ENCODE results near the gene PRRC2A. TPM values are rescaled to one million over a fixed set of nuclear protein-coding genes. Genes with fewer than 3 reads are reported as not detected.
A peak's percentile ranks its signal among the peaks of the same experiment; 100 is the strongest.

The PRRC2A gene
- polyA plus RNA-seq: 14.3 TPM

DNA sequence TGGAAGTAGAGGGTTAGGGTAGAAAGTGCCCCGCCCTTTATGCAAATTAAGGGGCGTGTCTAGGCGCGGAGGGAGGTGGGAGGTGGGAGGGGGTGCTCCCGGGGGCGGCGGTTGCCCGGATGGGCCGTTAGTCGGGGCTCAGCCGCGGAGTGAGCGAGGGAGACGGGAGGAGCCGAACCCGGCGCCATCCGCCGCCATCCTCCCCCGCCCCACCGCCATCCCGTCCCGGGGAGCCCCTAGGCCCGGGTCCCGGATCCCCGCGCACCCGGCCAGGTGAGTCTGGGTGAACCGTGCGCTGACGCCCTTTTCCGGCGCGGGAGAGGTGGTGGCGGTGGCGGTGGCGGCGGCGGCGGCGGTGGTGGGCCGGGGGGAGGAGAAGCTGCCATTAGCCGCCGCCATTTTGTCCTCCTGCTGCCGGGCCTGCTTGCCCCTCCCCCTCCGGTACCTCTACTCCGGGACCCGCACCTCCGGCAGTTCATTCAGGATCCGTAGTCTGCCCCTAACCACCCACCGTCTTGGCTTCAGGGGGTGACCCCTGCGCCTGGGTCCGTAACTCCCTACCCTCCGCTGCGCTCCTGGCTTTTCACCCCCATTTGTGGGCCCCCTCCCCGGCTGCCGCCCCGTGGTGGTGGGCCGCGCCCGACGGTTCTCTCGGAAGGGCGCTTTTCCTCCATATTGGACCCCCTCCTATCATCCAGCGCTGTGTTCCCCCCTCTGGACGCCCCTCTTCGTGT lies at the start of gene PRRC2A:
Gene PRRC2A, plus strand, starts transcription at position 130 of the 734 bp plus-strand sequence. CDS start 2,075 bp downstream, outside the sequence.
- H3K36me3 Mint-ChIP-seq: no peaks in the 10 kb centered on the region
- H3K9me3 Mint-ChIP-seq: peaks cover 0 to 2% (median 0%) of the 10 kb centered on the region in 3 donors
- peaks cover 22 to 26% (median 25%) of the 10 kb centered on the region in 3 donors for H3K4me1 Mint-ChIP-seq
- no peaks in the 10 kb centered on the region for H3K27me3 Mint-ChIP-seq
- H3K27ac Mint-ChIP-seq: peak within 1 kb of the TSS; percentile 94 to 98 (median 97)
- peak within 1 kb of the TSS; percentile 88 to 100 (median 94) for H3K4me3 Mint-ChIP-seq

- Mint-ChIP-seq H3K9me3 (no peaks in the 10 kb centered on the region), H3K36me3 (peaks cover 3% of the 10 kb centered on the region), H3K27ac (peak within 1 kb of the TSS; percentile 92 to 100 (median 98)), H3K4me3 (peak within 1 kb of the TSS; percentile 93 to 99 (median 99)), H3K4me1 (peaks cover 38 to 79% (median 76%) of the 10 kb centered on the region in 3 donors), H3K27me3 (peaks cover 1% of the 10 kb centered on the region)
Measured at GRCh38 chr6:31572041-31572911, 48.2 kb upstream of the PRRC2A start, which contains the start of gene LTA. LTA (plus strand) TSS chr6:31572289; CDS start chr6:31572743, 454 bp downstream.

- Mint-ChIP-seq H3K4me3 (peak overlapping the region; percentile 93 to 99 (median 99)), H3K36me3 (peaks cover 3% of the 10 kb centered on the region), H3K27ac (peak overlapping the region; percentile 92 to 100 (median 98)), H3K9me3 (no peaks in the 10 kb centered on the region), H3K27me3 (peaks cover 1% of the 10 kb centered on the region), H3K4me1 (peaks cover 33 to 77% (median 71%) of the 10 kb centered on the region in 3 donors)
Measured at GRCh38 chr6:31573239-31574105, 47.0 kb upstream of the PRRC2A start.

GRCh38 chr6:31574106-31575061 lies 46.1 kb upstream of the PRRC2A start:
- H3K4me1 Mint-ChIP-seq: peaks cover 34 to 78% (median 74%) of the 10 kb centered on the region in 3 donors
- peaks cover 3% of the 10 kb centered on the region for H3K36me3 Mint-ChIP-seq

DNA sequence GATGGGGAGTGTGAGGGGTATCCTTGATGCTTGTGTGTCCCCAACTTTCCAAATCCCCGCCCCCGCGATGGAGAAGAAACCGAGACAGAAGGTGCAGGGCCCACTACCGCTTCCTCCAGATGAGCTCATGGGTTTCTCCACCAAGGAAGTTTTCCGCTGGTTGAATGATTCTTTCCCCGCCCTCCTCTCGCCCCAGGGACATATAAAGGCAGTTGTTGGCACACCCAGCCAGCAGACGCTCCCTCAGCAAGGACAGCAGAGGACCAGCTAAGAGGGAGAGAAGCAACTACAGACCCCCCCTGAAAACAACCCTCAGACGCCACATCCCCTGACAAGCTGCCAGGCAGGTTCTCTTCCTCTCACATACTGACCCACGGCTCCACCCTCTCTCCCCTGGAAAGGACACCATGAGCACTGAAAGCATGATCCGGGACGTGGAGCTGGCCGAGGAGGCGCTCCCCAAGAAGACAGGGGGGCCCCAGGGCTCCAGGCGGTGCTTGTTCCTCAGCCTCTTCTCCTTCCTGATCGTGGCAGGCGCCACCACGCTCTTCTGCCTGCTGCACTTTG lies 45.1 kb upstream of the PRRC2A start, which contains the start of gene TNF:
Gene TNF, plus strand, starts transcription at position 231 of the 567 bp plus-strand sequence. Its CDS starts 177 bp downstream, at position 408.
- no peaks in the 10 kb centered on the region for H3K9me3 Mint-ChIP-seq
- peak within 1 kb of the TSS; percentile 93 to 99 (median 97) for H3K4me3 Mint-ChIP-seq
- H3K27ac Mint-ChIP-seq: peak within 1 kb of the TSS; percentile 92 to 100 (median 98)
- H3K36me3 Mint-ChIP-seq: peaks cover 4% of the 10 kb centered on the region
- peaks cover 1% of the 10 kb centered on the region for H3K27me3 Mint-ChIP-seq
- H3K4me1 Mint-ChIP-seq: peaks cover 28 to 72% (median 70%) of the 10 kb centered on the region in 3 donors

More at GRCh38 chr6:31574106-31575061, 46.1 kb upstream of the PRRC2A start:
- Mint-ChIP-seq H3K27me3 (peaks cover 1% of the 10 kb centered on the region), H3K27ac (peak overlapping the region; percentile 92 to 100 (median 98)), H3K4me3 (peak overlapping the region; percentile 93 to 99 (median 97)), H3K9me3 (no peaks in the 10 kb centered on the region)

- peaks cover 30 to 69% (median 67%) of the 10 kb centered on the region in 3 donors for H3K4me1 Mint-ChIP-seq
- H3K4me3 Mint-ChIP-seq: peak overlapping the region; percentile 93 to 99 (median 97)
- no peaks in the 10 kb centered on the region for H3K9me3 Mint-ChIP-seq
- H3K27me3 Mint-ChIP-seq: peaks cover 1% of the 10 kb centered on the region
- peaks cover 9% of the 10 kb centered on the region for H3K36me3 Mint-ChIP-seq
- H3K27ac Mint-ChIP-seq: peak overlapping the region; percentile 92 to 98 (median 95)
Measured at GRCh38 chr6:31575952-31576685, 44.4 kb upstream of the PRRC2A start.

- peak overlapping the region; percentile 92 to 98 (median 95) for H3K27ac Mint-ChIP-seq
- peaks cover 35 to 60% (median 60%) of the 10 kb centered on the region in 3 donors for H3K4me1 Mint-ChIP-seq
- H3K36me3 Mint-ChIP-seq: peaks cover 10% of the 10 kb centered on the region
- H3K27me3 Mint-ChIP-seq: peaks cover 1% of the 10 kb centered on the region
- H3K9me3 Mint-ChIP-seq: no peaks in the 10 kb centered on the region
- peak overlapping the region; percentile 93 to 99 (median 97) for H3K4me3 Mint-ChIP-seq
Measured at GRCh38 chr6:31576897-31577578, 43.5 kb upstream of the PRRC2A start.

GRCh38 chr6:31577579-31577966 lies 42.9 kb upstream of the PRRC2A start:
- Mint-ChIP-seq H3K9me3 (no peaks in the 10 kb centered on the region), H3K27me3 (peaks cover 1% of the 10 kb centered on the region), H3K4me1 (peaks cover 37 to 60% (median 57%) of the 10 kb centered on the region in 3 donors), H3K36me3 (peaks cover 10% of the 10 kb centered on the region), H3K27ac (peak overlapping the region; percentile 92 to 95 (median 93)), H3K4me3 (peak overlapping the region; percentile 93 to 99 (median 97))

- Mint-ChIP-seq H3K27me3 (peaks cover 1% of the 10 kb centered on the region), H3K4me1 (peaks cover 41 to 57% (median 55%) of the 10 kb centered on the region in 3 donors), H3K36me3 (peaks cover 10% of the 10 kb centered on the region), H3K9me3 (no peaks in the 10 kb centered on the region), H3K27ac (peak overlapping the region; percentile 90 to 100 (median 96)), H3K4me3 (peak overlapping the region; percentile 93 to 100 (median 98))
Measured at GRCh38 chr6:31578184-31579118, 42.1 kb upstream of the PRRC2A start.

DNA sequence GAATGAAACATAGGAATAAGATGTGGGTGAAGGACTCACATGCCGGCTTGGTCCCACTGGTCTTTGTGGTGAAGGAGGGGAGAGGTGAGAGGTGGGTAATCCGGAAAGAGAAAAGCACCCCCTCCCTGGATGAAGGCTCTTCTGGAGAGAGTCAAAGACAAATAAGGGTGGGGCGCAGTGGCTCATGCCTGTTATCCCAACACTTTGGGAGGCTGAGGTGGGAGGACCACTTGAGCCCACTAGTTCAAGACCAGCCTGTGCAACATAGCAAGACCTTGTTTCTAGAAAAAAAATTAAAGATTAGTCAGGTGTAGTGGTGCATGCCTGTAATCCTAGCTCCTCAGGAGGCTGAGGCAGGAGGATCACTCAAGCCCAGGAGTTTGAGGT lies 41.4 kb upstream of the PRRC2A start:
- H3K9me3 Mint-ChIP-seq: no peaks in the 10 kb centered on the region
- peak overlapping the region; percentile 93 to 100 (median 98) for H3K4me3 Mint-ChIP-seq
- peak overlapping the region; percentile 90 to 100 (median 96) for H3K27ac Mint-ChIP-seq
- H3K4me1 Mint-ChIP-seq: peaks cover 40 to 56% (median 52%) of the 10 kb centered on the region in 3 donors
- peaks cover 1% of the 10 kb centered on the region for H3K27me3 Mint-ChIP-seq
- H3K36me3 Mint-ChIP-seq: peaks cover 10% of the 10 kb centered on the region
